Right lobe of liver (tissue), 6 donors: ENCODE data around the gene DMWD. TPM values are rescaled to one million over a fixed set of nuclear protein-coding genes. Genes with fewer than 3 reads are reported as not detected.

Experiments
- ATAC-seq, 4 donors: fragments of 200-7000 bp; cut with Tn5 transposase; one replicate each; pipeline ENCODE4 v1.9.1; 2020; ENCODE audit warnings: mild to moderate bottlenecking in 4 of 4, moderate library complexity in 4 of 4
- DNase-seq, 3 donors: peaks; one replicate each; pipeline ENCODE4 v3.0.0-alpha.2; 2020
- H3K27ac ChIP-seq, 3 donors: fragments of 200-600 bp; one replicate each; pipeline ENCODE4 v1.8.0; 2022
- H3K27me3 ChIP-seq, 2 donors: fragments of 200-600 bp; one replicate each; pipeline ENCODE4 v1.8.0; 2022
- H3K36me3 ChIP-seq, 4 donors: fragments of 200-600 bp; sonication (generic) in 1 of 4; one replicate each; pipeline versions ENCODE4 v1.5.1 to v1.8.0; 2017 to 2022; ENCODE audit warnings: control low read depth in 1 of 4
- H3K4me1 ChIP-seq, 4 donors: fragments of 200-600 bp; sonication (generic) in 1 of 4; one replicate each; pipeline versions ENCODE4 v1.5.1 to v1.8.0; 2017 to 2022; ENCODE audit warnings: control low read depth in 1 of 4
- H3K4me3 ChIP-seq, 3 donors: fragments of 200-600 bp; one replicate each; pipeline ENCODE4 v1.8.0; 2022
- H3K9me3 ChIP-seq, 4 donors: fragments of 200-600 bp; sonication (generic) in 1 of 4; one replicate each; pipeline versions ENCODE4 v1.5.1 to v1.8.0; 2017 to 2022; ENCODE audit warnings: control low read depth in 1 of 4
- POLR2A ChIP-seq: fragments of 450-650 bp; IDR thresholded peaks from one replicate; pipeline ENCODE4 v1.6.1; 2017; ENCODE audit warnings: antibody characterized with exemption, mild to moderate bottlenecking
- WGBS: methylation state at CpG from one replicate; pipeline ENCODE4 v1.1.6; 2018; ENCODE audit warnings: low coverage, low lambda C conversion rate; ENCODE audit not compliant: insufficient coverage; ENCODE audit errors: missing lambda C conversion rate; 5-methylcytosine and 5-hydroxymethylcytosine counted together
- intact Hi-C, 2 donors: fragments of 100-400 bp; cut with DNase I; formaldehyde crosslinking; loops; one replicate each; pipeline versions ENCODE4 v1.11.2 to v1.14.1; 2022
- total RNA-seq, 6 experiments: library from RNA; depleted of rRNA in 2 of 6; stranded (reverse); fragments of >200 nt in 2 of 6; fragmentation: NEBNext Ultra II Directional in 3 of 6; extraction: Animal tissue kit (Norgen Biotek cat#: 25700) in 3 of 6; gene quantifications; one replicate each; pipeline versions ENCODE4 v1.1.0 to v1.2.4, GENCODE V29; 2016 to 2023
- TF ChIP-seq, protein P1 (sequence below), 4 donors: fragments of 200-600 bp in 3 of 4; fragments of 450-650 bp in 1 of 4; IDR thresholded peaks; one replicate each; pipeline versions ENCODE4 v1.5.1 to v1.8.0; 2016 to 2022; ENCODE audit warnings: antibody characterized with exemption in 4 of 4, mild to moderate bottlenecking in 2 of 4
- donor health status: DM: no; HTN: yes; CAD: no.
- donor health status: DM: no; HTN: no; CAD: no.
- donor health status: DM: no; HTN: no; CAD: no.
- donor health status: DM: no; HTN: yes; CAD: no.
- donor health status: DM: no; HTN: yes; CAD: no.

DMWD gene
- total RNA-seq, 6 experiments from 2014 or later, result 8.3 to 14.3 (median 11.9) TPM

DNA sequence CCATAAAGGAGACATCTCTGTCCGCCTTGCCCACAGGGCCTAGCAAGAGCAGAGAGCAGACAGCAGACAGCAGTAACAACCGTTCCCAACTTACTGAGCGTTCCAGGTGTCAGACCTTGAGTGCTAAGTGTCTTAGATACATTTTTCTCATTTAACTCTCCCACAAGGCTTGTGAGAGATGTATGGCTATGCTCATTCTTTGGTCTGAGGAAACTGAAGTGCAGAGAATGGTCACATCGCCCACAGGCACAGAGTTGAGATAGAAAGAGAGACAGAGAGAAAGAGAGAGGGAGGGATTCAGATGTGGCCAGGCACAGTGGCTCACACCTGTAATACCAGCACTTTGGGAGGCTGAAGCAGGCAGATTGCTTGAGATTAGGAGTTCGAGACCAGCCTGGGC, 45.1 kb downstream of the DMWD start:
- ATAC-seq, result no peak
- Histone ChIP-seq H3K4me1 (no peaks in the 10 kb centered on the region), H3K27ac (no peak overlapping the region), H3K4me3 (no peak overlapping the region), H3K9me3 (no peaks in the 10 kb centered on the region), H3K36me3 (no peaks in the 10 kb centered on the region), H3K27me3 (no peaks in the 10 kb centered on the region)
- intact Hi-C loops, result no loop called here
- 86% methylated on average over 4 of the region's 5 CpGs for WGBS
- DNase-seq, result no peak
- TF ChIP-seq POLR2A, result no peak
- TF ChIP-seq, protein P1, sequence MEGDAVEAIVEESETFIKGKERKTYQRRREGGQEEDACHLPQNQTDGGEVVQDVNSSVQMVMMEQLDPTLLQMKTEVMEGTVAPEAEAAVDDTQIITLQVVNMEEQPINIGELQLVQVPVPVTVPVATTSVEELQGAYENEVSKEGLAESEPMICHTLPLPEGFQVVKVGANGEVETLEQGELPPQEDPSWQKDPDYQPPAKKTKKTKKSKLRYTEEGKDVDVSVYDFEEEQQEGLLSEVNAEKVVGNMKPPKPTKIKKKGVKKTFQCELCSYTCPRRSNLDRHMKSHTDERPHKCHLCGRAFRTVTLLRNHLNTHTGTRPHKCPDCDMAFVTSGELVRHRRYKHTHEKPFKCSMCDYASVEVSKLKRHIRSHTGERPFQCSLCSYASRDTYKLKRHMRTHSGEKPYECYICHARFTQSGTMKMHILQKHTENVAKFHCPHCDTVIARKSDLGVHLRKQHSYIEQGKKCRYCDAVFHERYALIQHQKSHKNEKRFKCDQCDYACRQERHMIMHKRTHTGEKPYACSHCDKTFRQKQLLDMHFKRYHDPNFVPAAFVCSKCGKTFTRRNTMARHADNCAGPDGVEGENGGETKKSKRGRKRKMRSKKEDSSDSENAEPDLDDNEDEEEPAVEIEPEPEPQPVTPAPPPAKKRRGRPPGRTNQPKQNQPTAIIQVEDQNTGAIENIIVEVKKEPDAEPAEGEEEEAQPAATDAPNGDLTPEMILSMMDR (IDR thresholded peaks at IDR 0.05), result no peak

DNA sequence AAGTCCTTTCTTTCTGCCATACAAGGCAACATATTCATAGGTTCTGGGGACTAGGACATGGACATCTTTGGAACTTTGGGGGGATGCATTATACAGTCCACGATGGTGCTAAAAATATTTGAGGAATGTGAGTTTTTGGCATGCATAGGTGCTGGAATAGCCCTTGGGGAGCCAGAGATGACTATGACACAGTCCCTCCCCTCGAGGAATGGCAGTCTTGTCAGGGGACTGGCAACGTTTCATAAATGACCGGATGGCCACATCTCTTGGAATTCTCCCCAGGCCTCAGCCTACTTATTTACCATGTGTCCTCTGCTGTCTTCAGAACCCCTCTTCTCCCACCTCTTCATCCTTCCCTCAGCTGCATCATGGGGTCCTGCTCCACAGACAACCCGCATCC, 45.8 kb downstream of the DMWD start:
- ATAC-seq (no peak), DNase-seq (no peak)
- intact Hi-C loops, result no loop called here
- Histone ChIP-seq H3K27ac (no peak overlapping the region), H3K9me3 (no peaks in the 10 kb centered on the region), H3K4me1 (no peaks in the 10 kb centered on the region), H3K36me3 (no peaks in the 10 kb centered on the region), H3K4me3 (no peak overlapping the region), H3K27me3 (no peaks in the 10 kb centered on the region)
- TF ChIP-seq, protein P1 (IDR thresholded peaks at IDR 0.05), result no peak
- TF ChIP-seq POLR2A, result no peak
- WGBS, result 57% methylated on average over 3 of the region's 5 CpGs

DNA sequence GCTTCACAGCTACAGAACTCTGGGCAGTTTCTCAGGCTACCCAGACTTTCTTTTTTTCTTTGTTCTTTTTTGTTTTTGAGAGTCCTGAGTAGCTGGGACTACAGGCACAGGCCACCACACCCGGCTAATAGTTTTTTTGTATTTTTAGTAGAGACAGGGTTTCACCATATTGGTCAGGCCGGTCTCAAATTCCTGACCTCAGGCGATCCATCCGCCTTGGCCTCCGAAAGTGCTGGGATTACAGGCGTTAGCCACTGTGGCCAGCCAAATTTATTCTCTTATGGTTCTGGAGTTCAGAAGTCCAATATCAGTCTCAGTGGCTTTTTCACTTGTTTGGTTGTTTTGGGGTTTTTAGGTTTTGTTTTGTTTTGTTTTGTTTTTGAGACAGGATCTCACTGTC, 47.0 kb downstream of the DMWD start:
- TF ChIP-seq, protein P1 (IDR thresholded peaks at IDR 0.05), result no peak
- no peak for TF ChIP-seq POLR2A
- ATAC-seq (no peak), DNase-seq (no peak)
- Histone ChIP-seq H3K4me1 (no peaks in the 10 kb centered on the region), H3K36me3 (no peaks in the 10 kb centered on the region), H3K27me3 (no peaks in the 10 kb centered on the region), H3K9me3 (no peaks in the 10 kb centered on the region), H3K4me3 (no peak overlapping the region), H3K27ac (no peak overlapping the region)
- intact Hi-C loops, result no loop called here
- WGBS, result 74% methylated on average over 6 of the region's 6 CpGs

DNA sequence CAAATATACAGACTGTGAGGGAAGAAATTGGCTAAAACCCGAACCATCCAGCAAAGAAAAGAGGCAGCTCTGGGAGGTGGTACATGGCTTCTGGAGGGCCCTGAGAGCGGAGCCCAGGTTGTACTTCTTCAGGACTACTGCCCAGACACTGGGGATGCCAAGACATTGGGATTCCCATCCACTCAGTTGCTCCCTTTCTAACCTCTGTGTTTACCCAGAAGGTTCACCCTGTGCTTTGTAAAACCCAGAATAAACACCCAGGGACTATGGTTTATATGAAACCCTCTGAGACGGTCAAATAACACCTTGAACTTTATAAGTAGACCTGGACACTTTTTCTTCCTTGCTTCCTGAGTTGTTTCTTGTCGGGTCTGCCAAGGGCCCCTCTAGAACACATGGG, 49.7 kb downstream of the DMWD start:
- DNase-seq (no peak), ATAC-seq (no peak)

More for the DNA sequence above, 49.7 kb downstream of the DMWD start:
- Histone ChIP-seq H3K9me3 (no peaks in the 10 kb centered on the region), H3K4me3 (no peak overlapping the region), H3K27me3 (no peaks in the 10 kb centered on the region), H3K36me3 (no peaks in the 10 kb centered on the region), H3K27ac (no peak overlapping the region), H3K4me1 (no peaks in the 10 kb centered on the region)
- TF ChIP-seq, protein P1 (IDR thresholded peaks at IDR 0.05), result no peak
- TF ChIP-seq POLR2A, result no peak
- WGBS, result 53% methylated on average over 4 of the region's 4 CpGs
- intact Hi-C loops, result no loop called here
